Naive thymus-derived CD4-positive, alpha-beta T cell (primary cell): ENCODE data around the gene TMEM35B. TPM values are rescaled to one million over a fixed set of nuclear protein-coding genes. Genes with fewer than 3 reads are reported as not detected.

Source experiments
- ATAC-seq: fragments of 150-1000 bp; cut with Tn5 transposase; 2 replicates; pipeline ENCODE4 v1.10.0; 2021; ENCODE audit warnings: mild to moderate bottlenecking, moderate library complexity
- CTCF ChIA-PET: fragments of 350-600 bp; sonication (Branson Sonifier 250); formaldehyde crosslinking; loops from one replicate; lab custom pipeline; 2021; ENCODE audit warnings: antibody characterized with exemption; lab: Charles Lee
- POLR2A ChIA-PET: fragments of 350-600 bp; sonication (Branson Sonifier 250); formaldehyde crosslinking; loops from one replicate; lab custom pipeline; 2021; ENCODE audit warnings: antibody characterized with exemption, inconsistent platforms; lab: Charles Lee
- DNase-seq, 9 donors: peaks; one replicate each; pipeline versions ENCODE4 v3.0.0 to v3.0.0-alpha.2; 2020 to 2022; ENCODE audit warnings: mixed read lengths in 1 of 9
- H3K27ac ChIP-seq: one replicate; pipeline ENCODE4 v1.7.0; 2013; ENCODE audit warnings: mild to moderate bottlenecking, low read depth, low read length, moderate library complexity
- H3K27me3 ChIP-seq, 2 donors: one replicate each; pipeline ENCODE4 v1.7.0; 2013; ENCODE audit warnings: low read length in 2 of 2, mild to moderate bottlenecking in 2 of 2, moderate library complexity in 2 of 2; ENCODE audit not compliant: control insufficient read depth in 2 of 2, insufficient read depth in 2 of 2
- H3K36me3 ChIP-seq, 3 experiments: 1 replicate in 2 of 3; 2 replicates in 1 of 3; pipeline ENCODE4 v1.7.0; 2013; ENCODE audit warnings: low read length in 3 of 3, mild to moderate bottlenecking in 3 of 3, moderate library complexity in 1 of 3; ENCODE audit not compliant: insufficient read depth in 3 of 3, control insufficient read depth in 2 of 3
- H3K4me1 ChIP-seq, 2 donors: one replicate each; pipeline ENCODE4 v1.7.0; 2013; ENCODE audit warnings: low read length in 2 of 2, mild to moderate bottlenecking in 2 of 2, moderate library complexity in 1 of 2; ENCODE audit not compliant: control insufficient read depth in 2 of 2, insufficient read depth in 2 of 2
- H3K4me3 ChIP-seq: 2 replicates; pipeline ENCODE4 v1.7.0; 2013; ENCODE audit warnings: mild to moderate bottlenecking, low read length
- H3K9me3 ChIP-seq, 3 experiments: 1 replicate in 2 of 3; 2 replicates in 1 of 3; pipeline ENCODE4 v1.7.0; 2013; ENCODE audit warnings: low read length in 3 of 3; ENCODE audit not compliant: control insufficient read depth in 2 of 3
- H3K27ac Mint-ChIP-seq, 9 donors: one replicate each; pipeline ENCODE4 v1.8.0; 2020 to 2022; ENCODE audit warnings: mixed read lengths in 9 of 9, mild to moderate bottlenecking in 8 of 9, moderate library complexity in 5 of 9, inconsistent platforms in 2 of 9
- H3K27me3 Mint-ChIP-seq, 5 donors: one replicate each; pipeline ENCODE4 v1.8.0; 2021 to 2022; ENCODE audit warnings: mixed read lengths in 5 of 5, mild to moderate bottlenecking in 1 of 5
- H3K36me3 Mint-ChIP-seq, 5 donors: one replicate each; pipeline ENCODE4 v1.8.0; 2020 to 2022; ENCODE audit warnings: mixed read lengths in 5 of 5, mild to moderate bottlenecking in 3 of 5, inconsistent platforms in 1 of 5
- H3K4me1 Mint-ChIP-seq, 7 donors: one replicate each; pipeline ENCODE4 v1.8.0; 2020 to 2022; ENCODE audit warnings: mixed read lengths in 7 of 7, mild to moderate bottlenecking in 3 of 7, inconsistent platforms in 1 of 7
- H3K4me3 Mint-ChIP-seq, 10 donors: one replicate each; pipeline ENCODE4 v1.8.0; 2020 to 2022; ENCODE audit warnings: mild to moderate bottlenecking in 10 of 10, mixed read lengths in 10 of 10, moderate library complexity in 6 of 10, inconsistent platforms in 2 of 10
- H3K9me3 Mint-ChIP-seq, 11 donors: one replicate each; pipeline ENCODE4 v1.8.0; 2020 to 2022; ENCODE audit warnings: mixed read lengths in 11 of 11, mild to moderate bottlenecking in 4 of 11, inconsistent platforms in 1 of 11, moderate library complexity in 1 of 11
- intact Hi-C, 2 donors: fragments of 100-400 bp; cut with micrococcal nuclease; formaldehyde crosslinking; loops; one replicate each; pipeline ENCODE4 v1.15.1; 2023
- polyA plus RNA-seq, 2 donors: library from polyadenylated mRNA; unstranded; fragments of 300-500 nt; fragmentation: Illumina TruSeq; gene quantifications; one replicate each; pipeline ENCODE4 v1.2.3, GENCODE V29; 2021
- total RNA-seq, 6 experiments: library from RNA in 5 of 6; stranded (reverse) in 5 of 6; gene quantifications; 1 replicate in 5 of 6; 2 replicates in 1 of 6; pipeline ENCODE4 v1.2.3 and lab custom pipeline; 2021 to 2026

Gene TMEM35B
- total and polyA plus RNA-seq, 7 experiments from 2014 or later: 5.4 to 166 (median 33.7) TPM

GRCh38 chr1:35029761-35030160 is 44.6 kb upstream of the TMEM35B start:
- Mint-ChIP-seq H3K4me1 (peaks cover 27 to 60% (median 50%) of the 10 kb centered on the region in 7 donors), H3K4me3 (peak overlapping the region; percentile 87 to 100 (median 98)), H3K27ac (peak overlapping the region in 6 of 9 donors; percentile 1 to 98 (median 56)), H3K27me3 (peaks cover 0 to 2% (median 0%) of the 10 kb centered on the region in 5 donors), H3K9me3 (peaks cover 0 to 14% (median 3%) of the 10 kb centered on the region in 11 donors), H3K36me3 (peaks cover 12 to 30% (median 23%) of the 10 kb centered on the region in 5 donors)
- no peaks in the 10 kb centered on the region for H3K9me3 ChIP-seq
- H3K27me3 ChIP-seq: no peaks in the 10 kb centered on the region
- ATAC-seq (no peak), DNase-seq (no peak)
- intact Hi-C loops: loop anchor here (2.0 to 10.0 kb wide), 7 partner anchors 163 to 1133 kb away; partner anchors contain the start of genes PSMB2 (in 1 of the 2), SMIM12 (in 1 of the 2) and ZMYM4 (in 1 of the 2)
- H3K27ac ChIP-seq: no peak overlapping the region
- no peak overlapping the region for H3K4me3 ChIP-seq
- peaks cover 15 to 17% of the 10 kb centered on the region in 2 donors for H3K4me1 ChIP-seq
- POLR2A ChIA-PET: interaction anchor here (0.5 to 3.6 kb wide), 8 partner anchors 10 to 163 kb away, joined by 3 to 22 read pairs (median 4); partner anchors contain the start of genes SFPQ, TMEM35B and ZMYM1
- CTCF ChIA-PET: interaction anchor here (1.3 to 1.4 kb wide), 2 partner anchors 15 to 163 kb away, joined by 3 to 4 read pairs; no protein-coding TSS in a partner anchor
- peaks cover 0 to 8% (median 6%) of the 10 kb centered on the region in 3 experiments for H3K36me3 ChIP-seq

GRCh38 chr1:35016406-35016805 is 31.3 kb upstream of the TMEM35B start:
- Mint-ChIP-seq H3K36me3 (peaks cover 0 to 29% (median 8%) of the 10 kb centered on the region in 5 donors), H3K27ac (peak overlapping the region in 1 of 9 donors; percentile 32), H3K4me3 (no peak overlapping the region), H3K27me3 (no peaks in the 10 kb centered on the region), H3K4me1 (peaks cover 0 to 4% (median 0%) of the 10 kb centered on the region in 7 donors), H3K9me3 (no peaks in the 10 kb centered on the region)
- Histone ChIP-seq H3K4me3 (no peak overlapping the region), H3K4me1 (no peaks in the 10 kb centered on the region), H3K27ac (no peak overlapping the region), H3K9me3 (no peaks in the 10 kb centered on the region), H3K27me3 (no peaks in the 10 kb centered on the region), H3K36me3 (peaks cover 4 to 16% (median 5%) of the 10 kb centered on the region in 3 experiments)
- intact Hi-C loops: no loop called here
- ChIA-PET POLR2A (interaction anchor here (1.5 kb wide), 1 partner anchor 14 kb away, joined by 4 read pairs; no protein-coding TSS in a partner anchor), CTCF (interaction anchor here (0.7 kb wide), 1 partner anchor 553 kb away, joined by 3 read pairs; no protein-coding TSS in a partner anchor)
- no peak for ATAC-seq
- DNase-seq: no peak

GRCh38 chr1:35014486-35014885 is 29.3 kb upstream of the TMEM35B start:
- no peak overlapping the region for H3K4me3 Mint-ChIP-seq
- ChIA-PET CTCF (interaction anchor here (1.3 kb wide), 1 partner anchor 15 kb away, joined by 3 read pairs; no protein-coding TSS in a partner anchor), POLR2A (no interaction called here)
- DNase-seq (no peak), ATAC-seq (no peak)
- H3K27ac ChIP-seq: no peak overlapping the region
- no peaks in the 10 kb centered on the region for H3K9me3 ChIP-seq
- peaks cover 0 to 4% (median 0%) of the 10 kb centered on the region in 7 donors for H3K4me1 Mint-ChIP-seq
- peak overlapping the region in 1 of 9 donors; percentile 28 for H3K27ac Mint-ChIP-seq
- no peaks in the 10 kb centered on the region for H3K27me3 Mint-ChIP-seq
- intact Hi-C loops: no loop called here
- H3K36me3 ChIP-seq: peaks cover 8 to 35% (median 9%) of the 10 kb centered on the region in 3 experiments
- H3K4me3 ChIP-seq: no peak overlapping the region
- H3K4me1 ChIP-seq: no peaks in the 10 kb centered on the region
- peaks cover 7 to 43% (median 20%) of the 10 kb centered on the region in 5 donors for H3K36me3 Mint-ChIP-seq
- H3K27me3 ChIP-seq: no peaks in the 10 kb centered on the region
- no peaks in the 10 kb centered on the region for H3K9me3 Mint-ChIP-seq

- H3K4me1 Mint-ChIP-seq: peaks cover 0 to 2% (median 0%) of the 10 kb centered on the region in 7 donors
- no peak for DNase-seq
- no peak overlapping the region for H3K4me3 Mint-ChIP-seq
- Histone ChIP-seq H3K4me3 (no peak overlapping the region), H3K4me1 (no peaks in the 10 kb centered on the region), H3K36me3 (peaks cover 4 to 68% (median 5%) of the 10 kb centered on the region in 3 experiments), H3K27ac (no peak overlapping the region), H3K27me3 (no peaks in the 10 kb centered on the region), H3K9me3 (no peaks in the 10 kb centered on the region)
- ATAC-seq: no peak
- no peak overlapping the region for H3K27ac Mint-ChIP-seq
- no peaks in the 10 kb centered on the region for H3K9me3 Mint-ChIP-seq
- intact Hi-C loops: no loop called here
- peaks cover 11 to 36% (median 16%) of the 10 kb centered on the region in 5 donors for H3K36me3 Mint-ChIP-seq
- CTCF ChIA-PET: interaction anchor here (0.7 kb wide), 1 partner anchor 47 kb away, joined by 3 read pairs; no protein-coding TSS in a partner anchor
- POLR2A ChIA-PET: interaction anchor here (1.0 kb wide), 1 partner anchor 21 kb away, joined by 4 read pairs; the partner anchor contains the start of gene TMEM35B
- H3K27me3 Mint-ChIP-seq: no peaks in the 10 kb centered on the region
Observed at GRCh38 chr1:35005711-35006110, 20.6 kb upstream of the TMEM35B start.

GRCh38 chr1:35001743-35002142 is 16.6 kb upstream of the TMEM35B start:
- DNase-seq: no peak
- CTCF ChIA-PET: no interaction called here
- Histone ChIP-seq H3K4me1 (no peaks in the 10 kb centered on the region), H3K27ac (no peak overlapping the region), H3K36me3 (peaks cover 0 to 43% (median 4%) of the 10 kb centered on the region in 3 experiments), H3K4me3 (no peak overlapping the region), H3K27me3 (no peaks in the 10 kb centered on the region), H3K9me3 (no peaks in the 10 kb centered on the region)
- Mint-ChIP-seq H3K4me3 (no peak overlapping the region), H3K27me3 (no peaks in the 10 kb centered on the region), H3K27ac (no peak overlapping the region), H3K36me3 (peaks cover 9 to 36% (median 14%) of the 10 kb centered on the region in 5 donors), H3K4me1 (peaks cover 0 to 2% (median 0%) of the 10 kb centered on the region in 7 donors), H3K9me3 (no peaks in the 10 kb centered on the region)
- ATAC-seq: no peak
- POLR2A ChIA-PET: no interaction called here
- intact Hi-C loops: no loop called here

- ATAC-seq: no peak
- Mint-ChIP-seq H3K4me1 (no peaks in the 10 kb centered on the region), H3K9me3 (no peaks in the 10 kb centered on the region), H3K27me3 (no peaks in the 10 kb centered on the region), H3K4me3 (no peak overlapping the region), H3K36me3 (peaks cover 4 to 21% (median 11%) of the 10 kb centered on the region in 5 donors), H3K27ac (peak overlapping the region in 1 of 9 donors; percentile 38)
- ChIA-PET CTCF (no interaction called here), POLR2A (no interaction called here)
- Histone ChIP-seq H3K9me3 (no peaks in the 10 kb centered on the region), H3K36me3 (peaks cover 0 to 4% (median 0%) of the 10 kb centered on the region in 3 experiments), H3K27ac (no peak overlapping the region), H3K4me1 (no peaks in the 10 kb centered on the region), H3K27me3 (no peaks in the 10 kb centered on the region), H3K4me3 (no peak overlapping the region)
- intact Hi-C loops: no loop called here
- DNase-seq: no peak
Observed at GRCh38 chr1:34994878-34995277, 9.7 kb upstream of the TMEM35B start.
